ENCODE results near the gene CAPNS1.

CAPNS1 gene

DNA sequence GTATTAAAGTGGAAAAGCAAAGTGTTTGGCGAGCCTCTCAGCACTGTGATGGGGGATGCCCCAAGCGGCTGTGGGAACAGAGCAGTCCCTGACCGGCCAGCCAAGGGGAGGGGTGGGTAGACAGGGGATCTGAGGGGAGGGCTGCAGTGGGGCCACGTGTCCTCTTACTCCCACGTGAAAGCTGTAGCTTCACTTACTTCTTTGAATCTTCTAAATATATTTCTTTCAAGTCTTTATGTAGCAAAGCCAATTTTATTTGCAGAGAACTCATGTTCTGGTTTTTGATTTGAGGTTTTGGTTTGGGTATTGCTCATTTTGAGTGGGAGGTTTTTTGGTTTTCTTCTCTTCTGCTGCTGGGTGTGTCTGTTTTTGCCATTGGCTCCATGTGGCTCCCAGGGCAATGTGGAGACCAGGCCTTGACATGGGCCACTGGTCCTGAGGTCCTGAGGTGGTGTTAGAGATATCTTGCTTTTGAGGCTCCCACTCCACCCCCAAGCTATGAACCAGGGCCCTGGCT is 46.7 kb upstream of the CAPNS1 start:
- Histone ChIP-seq H3K27ac (replicated peaks) (no peak overlapping the region), H3K27me3 (ENCODE audit: insufficient read depth, poor library complexity, severe bottlenecking) (no peaks in the 10 kb centered on the region), H3K4me3 (replicated peaks; ENCODE audit: insufficient read depth, low read length) (no peak overlapping the region)
- TF ChIP-seq, protein P1, sequence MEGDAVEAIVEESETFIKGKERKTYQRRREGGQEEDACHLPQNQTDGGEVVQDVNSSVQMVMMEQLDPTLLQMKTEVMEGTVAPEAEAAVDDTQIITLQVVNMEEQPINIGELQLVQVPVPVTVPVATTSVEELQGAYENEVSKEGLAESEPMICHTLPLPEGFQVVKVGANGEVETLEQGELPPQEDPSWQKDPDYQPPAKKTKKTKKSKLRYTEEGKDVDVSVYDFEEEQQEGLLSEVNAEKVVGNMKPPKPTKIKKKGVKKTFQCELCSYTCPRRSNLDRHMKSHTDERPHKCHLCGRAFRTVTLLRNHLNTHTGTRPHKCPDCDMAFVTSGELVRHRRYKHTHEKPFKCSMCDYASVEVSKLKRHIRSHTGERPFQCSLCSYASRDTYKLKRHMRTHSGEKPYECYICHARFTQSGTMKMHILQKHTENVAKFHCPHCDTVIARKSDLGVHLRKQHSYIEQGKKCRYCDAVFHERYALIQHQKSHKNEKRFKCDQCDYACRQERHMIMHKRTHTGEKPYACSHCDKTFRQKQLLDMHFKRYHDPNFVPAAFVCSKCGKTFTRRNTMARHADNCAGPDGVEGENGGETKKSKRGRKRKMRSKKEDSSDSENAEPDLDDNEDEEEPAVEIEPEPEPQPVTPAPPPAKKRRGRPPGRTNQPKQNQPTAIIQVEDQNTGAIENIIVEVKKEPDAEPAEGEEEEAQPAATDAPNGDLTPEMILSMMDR (IDR thresholded peaks at IDR 0.05; ENCODE audit: insufficient read depth, low read length): no peak
- TF ChIP-seq POLR2AphosphoS5 (IDR thresholded peaks at IDR 0.05; ENCODE audit: low read depth) (no peak), SPI1 (IDR thresholded peaks at IDR 0.05; ENCODE audit: borderline replicate concordance, low read depth) (no peak)
- TF ChIP-seq, protein P2, sequence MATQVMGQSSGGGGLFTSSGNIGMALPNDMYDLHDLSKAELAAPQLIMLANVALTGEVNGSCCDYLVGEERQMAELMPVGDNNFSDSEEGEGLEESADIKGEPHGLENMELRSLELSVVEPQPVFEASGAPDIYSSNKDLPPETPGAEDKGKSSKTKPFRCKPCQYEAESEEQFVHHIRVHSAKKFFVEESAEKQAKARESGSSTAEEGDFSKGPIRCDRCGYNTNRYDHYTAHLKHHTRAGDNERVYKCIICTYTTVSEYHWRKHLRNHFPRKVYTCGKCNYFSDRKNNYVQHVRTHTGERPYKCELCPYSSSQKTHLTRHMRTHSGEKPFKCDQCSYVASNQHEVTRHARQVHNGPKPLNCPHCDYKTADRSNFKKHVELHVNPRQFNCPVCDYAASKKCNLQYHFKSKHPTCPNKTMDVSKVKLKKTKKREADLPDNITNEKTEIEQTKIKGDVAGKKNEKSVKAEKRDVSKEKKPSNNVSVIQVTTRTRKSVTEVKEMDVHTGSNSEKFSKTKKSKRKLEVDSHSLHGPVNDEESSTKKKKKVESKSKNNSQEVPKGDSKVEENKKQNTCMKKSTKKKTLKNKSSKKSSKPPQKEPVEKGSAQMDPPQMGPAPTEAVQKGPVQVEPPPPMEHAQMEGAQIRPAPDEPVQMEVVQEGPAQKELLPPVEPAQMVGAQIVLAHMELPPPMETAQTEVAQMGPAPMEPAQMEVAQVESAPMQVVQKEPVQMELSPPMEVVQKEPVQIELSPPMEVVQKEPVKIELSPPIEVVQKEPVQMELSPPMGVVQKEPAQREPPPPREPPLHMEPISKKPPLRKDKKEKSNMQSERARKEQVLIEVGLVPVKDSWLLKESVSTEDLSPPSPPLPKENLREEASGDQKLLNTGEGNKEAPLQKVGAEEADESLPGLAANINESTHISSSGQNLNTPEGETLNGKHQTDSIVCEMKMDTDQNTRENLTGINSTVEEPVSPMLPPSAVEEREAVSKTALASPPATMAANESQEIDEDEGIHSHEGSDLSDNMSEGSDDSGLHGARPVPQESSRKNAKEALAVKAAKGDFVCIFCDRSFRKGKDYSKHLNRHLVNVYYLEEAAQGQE (IDR thresholded peaks at IDR 0.05; ENCODE audit: insufficient replicate concordance, low read depth): no peak
- DNase-seq (ENCODE audit: low read depth in 1 of 2, low spot score in 1 of 2): no peak

DNA sequence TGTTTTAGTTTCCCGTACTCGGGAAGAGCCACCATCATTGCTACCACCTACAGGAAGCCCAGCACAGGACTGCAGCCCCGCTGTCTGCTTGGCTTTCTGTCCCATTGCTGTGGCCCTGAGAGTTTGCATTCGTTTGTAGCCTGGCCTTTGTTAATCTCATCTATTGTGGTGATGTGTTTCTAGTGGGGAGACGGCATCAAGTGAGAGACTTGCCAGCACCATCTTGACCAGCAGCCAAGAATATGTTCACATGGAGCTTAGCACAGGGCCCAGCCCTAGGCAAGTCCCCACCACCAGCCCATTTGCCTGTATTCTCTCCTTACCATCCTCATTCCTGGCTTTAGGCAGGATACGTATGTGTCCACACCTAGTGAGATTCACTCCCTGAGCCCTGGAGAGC is 46.2 kb upstream of the CAPNS1 start:
- DNase-seq (ENCODE audit: low read depth in 1 of 2, low spot score in 1 of 2): no peak
- no peaks in the 10 kb centered on the region for H3K27me3 ChIP-seq (ENCODE audit: insufficient read depth, poor library complexity, severe bottlenecking)
- TF ChIP-seq, protein P1 (IDR thresholded peaks at IDR 0.05; ENCODE audit: insufficient read depth, low read length): no peak
- no peak for TF ChIP-seq SPI1 (IDR thresholded peaks at IDR 0.05; ENCODE audit: borderline replicate concordance, low read depth)
- TF ChIP-seq GABPA (IDR thresholded peaks at IDR 0.05; ENCODE audit: low read depth): no peak
- no peak for TF ChIP-seq POLR2AphosphoS5 (IDR thresholded peaks at IDR 0.05; ENCODE audit: low read depth)
- TF ChIP-seq, protein P2 (IDR thresholded peaks at IDR 0.05; ENCODE audit: insufficient replicate concordance, low read depth): no peak

DNA sequence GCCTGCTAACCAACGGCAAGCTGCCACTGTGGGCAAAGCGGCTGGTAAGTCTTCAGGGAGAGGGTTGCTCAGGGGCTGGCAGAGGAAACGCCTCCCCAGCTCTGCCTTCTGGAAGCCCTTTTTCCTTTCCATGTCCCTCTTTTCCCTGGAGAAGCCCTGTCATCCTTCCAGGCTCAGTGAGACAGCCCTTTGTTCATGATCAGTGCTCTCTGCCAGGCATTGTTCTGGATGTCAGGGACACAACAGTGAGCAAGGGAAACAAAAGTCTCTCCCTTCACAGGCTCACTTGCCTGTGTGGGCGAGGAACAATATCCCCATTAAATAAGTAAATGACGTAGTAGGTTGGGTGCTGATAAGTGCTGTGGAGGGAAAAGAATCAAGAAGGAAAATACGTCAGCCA is 42.8 kb upstream of the CAPNS1 start:
- no peak for TF ChIP-seq POLR2AphosphoS5 (IDR thresholded peaks at IDR 0.05; ENCODE audit: low read depth)
- TF ChIP-seq, protein P2 (IDR thresholded peaks at IDR 0.05; ENCODE audit: insufficient replicate concordance, low read depth): no peak
- TF ChIP-seq, protein P1 (IDR thresholded peaks at IDR 0.05; ENCODE audit: insufficient read depth, low read length): no peak
- no peak for TF ChIP-seq GABPA (IDR thresholded peaks at IDR 0.05; ENCODE audit: low read depth)
- TF ChIP-seq SPI1 (IDR thresholded peaks at IDR 0.05; ENCODE audit: borderline replicate concordance, low read depth): no peak
- H3K4me3 ChIP-seq (replicated peaks; ENCODE audit: insufficient read depth, low read length): no peak overlapping the region

More for the DNA sequence above, 46.2 kb upstream of the CAPNS1 start:
- H3K4me3 ChIP-seq (replicated peaks; ENCODE audit: insufficient read depth, low read length): no peak overlapping the region
- H3K27ac ChIP-seq (replicated peaks): no peak overlapping the region

More for the DNA sequence above, 42.8 kb upstream of the CAPNS1 start:
- DNase-seq (ENCODE audit: low read depth in 1 of 2, low spot score in 1 of 2): no peak
- Histone ChIP-seq H3K27me3 (ENCODE audit: insufficient read depth, poor library complexity, severe bottlenecking) (no peaks in the 10 kb centered on the region), H3K27ac (replicated peaks) (no peak overlapping the region)

Measured in HL-60 (cell line).